NCI-H2107 (cell line): ENCODE results near the gene DOHH.

Source experiments
- DNase-seq: peaks from one replicate; lab custom pipeline; 2025; lab: John Stamatoyannopoulos, UW

Gene DOHH

DNA sequence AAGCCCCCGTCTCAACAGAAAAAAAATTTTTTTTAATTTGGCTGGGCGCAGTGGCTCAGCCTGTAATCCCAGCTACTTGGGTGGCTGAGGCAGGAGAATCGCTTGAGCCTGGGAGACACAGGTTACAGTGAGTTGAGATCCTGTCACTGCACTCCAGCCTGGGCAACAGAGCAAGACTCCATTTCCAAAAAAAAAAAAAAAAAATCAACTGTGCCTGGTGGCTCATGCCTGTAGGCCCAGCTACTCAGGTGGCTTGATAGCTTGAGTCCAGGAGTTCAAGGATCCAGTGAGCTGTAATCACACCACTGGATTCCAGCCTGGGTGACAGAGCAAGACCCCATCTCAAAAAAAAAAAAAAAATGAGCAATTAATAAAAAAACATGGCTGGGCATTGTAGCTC, 1.3 kb upstream of the DOHH start:
- no peak for DNase-seq

DNA sequence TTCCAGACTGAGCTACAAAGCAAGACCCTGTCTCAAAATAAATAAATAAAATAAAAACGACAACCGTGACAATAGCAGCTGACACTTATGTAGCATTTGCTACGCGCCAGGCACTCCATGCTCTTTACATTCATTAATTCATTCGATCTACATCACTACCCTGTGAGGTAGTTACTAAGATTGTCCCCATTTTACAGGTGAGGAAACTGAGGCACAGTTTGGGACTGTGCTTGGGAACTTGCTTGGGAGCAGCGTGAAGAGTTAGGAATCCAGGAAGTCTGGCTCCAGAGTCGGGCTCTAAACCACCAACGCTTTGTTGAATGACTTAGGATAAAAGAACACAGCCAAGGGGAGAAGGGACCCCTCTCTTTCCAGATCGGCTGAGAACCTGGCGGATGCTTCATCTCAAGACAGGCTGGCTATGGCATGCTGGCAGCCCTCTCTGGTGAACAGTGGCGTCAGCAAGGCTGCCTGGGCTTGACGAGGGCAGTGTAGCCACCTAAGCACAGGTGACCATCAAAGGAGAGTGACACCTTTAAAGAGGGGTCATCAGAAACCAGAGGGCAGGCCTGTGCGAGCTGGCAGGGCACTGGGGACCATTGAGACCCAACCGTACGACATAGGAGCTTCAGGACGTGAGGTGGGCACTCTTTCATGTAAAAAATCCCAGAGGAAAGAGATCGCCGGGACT, 591 bp downstream of the DOHH start:
- DNase-seq: no peak

DNA sequence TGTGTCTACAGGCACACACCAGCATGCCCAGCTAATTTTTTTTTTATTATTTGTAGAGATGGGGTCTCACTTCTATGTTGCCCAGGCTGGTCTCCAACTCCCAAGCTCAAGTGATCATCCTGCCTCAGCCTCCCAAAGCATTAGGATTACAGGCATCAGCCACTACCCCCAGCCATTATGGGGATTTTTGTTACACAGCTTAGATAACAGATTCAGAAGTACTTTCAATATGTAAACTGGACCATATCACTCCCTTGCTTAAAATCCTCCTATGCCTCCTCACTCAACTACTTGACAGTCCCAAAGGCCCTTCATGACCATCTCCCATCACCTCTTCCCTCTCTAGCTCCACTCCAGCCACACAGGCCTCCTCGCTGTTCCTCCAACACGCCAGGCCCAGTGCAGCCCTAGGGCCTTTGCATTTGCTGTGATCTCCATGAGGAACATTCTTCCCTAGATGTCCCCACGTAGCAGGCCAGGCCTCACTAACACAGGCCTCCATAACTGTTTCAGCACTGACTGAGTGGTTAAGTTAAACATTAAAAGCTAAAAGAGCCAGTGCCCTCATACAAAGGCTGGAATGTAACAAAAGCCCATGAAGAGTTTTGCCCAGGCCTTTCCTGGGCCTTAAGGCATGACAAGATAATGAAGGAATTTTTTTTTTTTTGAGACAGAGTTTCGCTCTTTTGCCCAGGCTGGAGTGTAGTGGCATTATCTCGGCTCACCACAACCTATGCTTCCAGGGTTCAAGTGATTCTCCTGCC, 2.5 kb downstream of the DOHH start:
- DNase-seq: no peak

DNA sequence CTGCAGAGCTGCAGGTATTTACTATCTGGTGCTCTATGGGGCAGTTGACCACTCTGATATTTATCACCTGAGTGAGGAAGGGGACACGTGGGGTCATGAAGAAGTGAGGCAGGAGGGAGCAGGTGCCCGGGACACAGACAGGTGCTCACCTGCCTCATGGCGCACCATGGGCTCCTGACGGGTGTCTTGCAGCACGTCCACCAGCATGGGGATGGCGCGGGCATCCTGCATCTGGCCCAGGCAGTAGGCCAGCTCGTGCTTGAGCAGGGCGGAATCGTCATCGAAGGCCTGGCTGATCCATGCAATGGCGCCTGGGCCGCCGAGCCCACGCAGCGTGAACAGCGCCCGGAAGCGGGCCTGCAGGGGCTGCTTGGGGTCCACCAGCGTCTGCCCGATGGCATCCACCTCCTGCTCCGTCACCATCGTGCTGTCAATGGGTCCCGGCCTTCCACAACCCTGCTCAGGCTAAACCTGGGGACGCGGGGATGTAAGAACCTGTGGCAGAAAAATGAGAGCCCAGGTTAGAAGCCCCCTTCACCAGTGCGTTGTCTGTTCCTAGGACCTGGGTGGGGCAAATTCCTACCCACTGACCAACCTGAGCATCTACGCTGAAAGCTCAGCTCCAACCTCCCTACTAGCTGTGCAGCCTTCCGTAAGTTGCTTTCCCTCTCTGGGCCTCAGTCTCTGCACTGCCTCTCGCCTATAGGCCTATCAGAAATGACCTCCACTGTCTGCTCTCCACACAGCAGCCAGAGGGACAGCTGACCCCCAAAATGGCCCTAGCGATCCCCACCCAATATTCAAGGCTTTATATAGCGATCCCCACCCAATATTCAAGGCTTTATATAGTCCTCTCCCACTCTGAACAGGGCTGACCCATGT, 3.8 kb downstream of the DOHH start:
- no peak for DNase-seq

DNA sequence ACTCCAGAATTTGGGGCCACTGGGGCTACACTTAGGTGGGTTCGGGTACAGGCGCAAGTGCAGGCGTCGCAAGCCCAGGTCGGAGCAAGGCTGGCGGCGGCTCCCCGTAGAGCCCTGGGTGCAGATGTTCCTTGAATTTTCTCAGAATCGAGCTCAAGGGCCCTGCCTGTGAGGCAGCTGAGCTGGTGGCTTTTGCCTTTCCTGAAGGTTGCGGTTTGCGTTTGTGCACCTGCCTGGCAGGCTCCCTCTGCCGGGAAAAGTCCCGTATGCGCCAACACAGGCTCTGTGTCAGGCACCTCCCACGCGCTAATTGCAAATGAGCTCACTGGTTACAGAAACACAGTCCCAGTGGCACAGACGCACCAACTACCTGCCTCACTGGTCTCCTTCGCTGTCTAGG, 5.9 kb downstream of the DOHH start:
- peak; percentile 87 for DNase-seq

DNA sequence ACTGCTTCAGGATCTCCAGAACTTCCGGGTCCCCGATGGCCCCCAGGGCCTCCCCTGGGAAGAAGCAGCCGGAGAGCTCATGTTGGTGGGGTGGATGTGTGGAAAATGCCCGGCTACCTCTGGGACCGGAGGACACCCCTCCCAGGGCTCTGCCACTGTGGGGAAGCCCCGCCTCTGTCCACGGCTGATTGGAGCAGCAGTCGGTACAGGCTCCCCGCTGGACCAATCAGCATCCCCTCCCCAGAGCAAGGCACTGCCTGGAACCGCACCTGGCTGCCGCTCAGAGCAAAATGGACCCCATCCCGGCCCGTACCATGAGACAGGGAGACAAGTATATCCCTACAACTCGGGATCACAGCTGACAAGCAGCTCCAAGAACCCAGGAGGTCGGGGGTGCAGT, 6.4 kb downstream of the DOHH start:
- DNase-seq: no peak

DNA sequence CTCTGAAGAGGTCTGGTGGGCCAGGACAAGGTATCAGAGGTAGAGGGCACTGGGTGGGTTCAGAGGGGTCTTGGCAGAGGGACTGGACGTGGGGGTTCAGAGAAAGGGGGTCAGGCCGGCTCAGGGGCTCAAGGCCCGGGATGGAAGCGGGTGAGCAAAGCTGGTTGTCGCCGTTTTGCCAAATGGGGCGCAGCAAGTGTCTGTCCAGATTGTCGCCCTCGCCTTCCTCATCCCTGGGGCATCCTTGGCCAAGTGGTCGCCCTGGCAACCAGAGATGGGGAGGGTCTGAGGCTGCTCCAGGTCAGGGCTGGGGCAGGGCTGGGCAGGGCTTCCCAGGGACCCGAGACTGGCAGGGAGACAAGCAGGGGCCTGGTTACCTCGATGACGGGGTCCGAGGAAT, 6.8 kb downstream of the DOHH start:
- DNase-seq: no peak

DNA sequence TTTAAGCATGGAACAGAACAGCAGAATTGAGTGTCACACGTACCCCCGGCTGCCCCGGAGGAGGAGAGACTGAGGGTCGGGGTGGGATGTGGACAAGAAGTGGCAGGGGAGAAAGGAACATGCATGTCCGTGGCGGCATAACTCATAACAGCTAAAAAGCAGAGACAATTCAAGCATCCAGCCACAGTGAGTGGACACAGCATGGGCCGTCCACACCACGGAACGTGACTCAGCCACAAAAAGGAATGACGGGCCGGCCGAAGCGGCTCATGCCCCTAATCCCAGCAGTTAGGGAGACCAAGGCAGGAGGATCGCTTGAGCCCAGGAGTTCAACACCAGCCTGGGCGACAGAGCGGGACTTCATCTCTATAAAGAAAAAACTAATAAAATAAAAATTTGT, 7.6 kb downstream of the DOHH start:
- DNase-seq: no peak

DNA sequence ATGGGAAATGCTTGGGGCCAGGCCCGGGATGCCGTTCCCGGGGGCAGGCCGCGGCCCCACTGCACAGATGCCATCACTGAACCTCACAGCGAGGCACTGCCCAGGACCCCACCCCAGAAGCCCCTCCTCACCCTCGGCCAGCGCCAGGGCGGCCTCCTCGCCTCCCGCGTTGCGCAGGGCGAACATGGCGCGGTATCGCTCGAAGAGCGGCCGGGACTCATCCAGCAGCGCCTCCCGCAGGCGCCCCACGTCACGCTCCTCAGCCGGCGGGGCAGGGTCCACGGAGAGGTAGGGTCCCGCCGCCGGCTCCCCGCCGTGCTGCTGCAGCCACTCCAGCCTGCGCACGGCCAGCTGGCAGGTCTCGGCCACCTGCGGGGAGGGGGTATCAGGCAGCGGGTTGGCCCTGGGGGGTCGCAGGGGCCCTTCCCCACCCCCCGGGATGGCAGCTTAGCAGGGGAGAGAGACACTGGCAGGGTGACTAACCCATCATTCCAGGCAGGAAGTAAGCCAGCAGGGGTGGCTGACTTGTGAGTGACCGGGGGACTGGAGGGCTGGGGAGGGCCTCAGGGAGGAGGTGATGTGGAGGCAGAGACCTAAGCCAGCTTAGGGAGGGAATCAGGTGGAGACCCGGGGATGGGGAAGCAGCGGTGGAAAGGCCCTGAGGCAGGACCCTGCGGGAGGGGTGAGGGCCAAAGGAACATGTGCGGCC, 8.2 kb downstream of the DOHH start:
- no peak for DNase-seq

DNA sequence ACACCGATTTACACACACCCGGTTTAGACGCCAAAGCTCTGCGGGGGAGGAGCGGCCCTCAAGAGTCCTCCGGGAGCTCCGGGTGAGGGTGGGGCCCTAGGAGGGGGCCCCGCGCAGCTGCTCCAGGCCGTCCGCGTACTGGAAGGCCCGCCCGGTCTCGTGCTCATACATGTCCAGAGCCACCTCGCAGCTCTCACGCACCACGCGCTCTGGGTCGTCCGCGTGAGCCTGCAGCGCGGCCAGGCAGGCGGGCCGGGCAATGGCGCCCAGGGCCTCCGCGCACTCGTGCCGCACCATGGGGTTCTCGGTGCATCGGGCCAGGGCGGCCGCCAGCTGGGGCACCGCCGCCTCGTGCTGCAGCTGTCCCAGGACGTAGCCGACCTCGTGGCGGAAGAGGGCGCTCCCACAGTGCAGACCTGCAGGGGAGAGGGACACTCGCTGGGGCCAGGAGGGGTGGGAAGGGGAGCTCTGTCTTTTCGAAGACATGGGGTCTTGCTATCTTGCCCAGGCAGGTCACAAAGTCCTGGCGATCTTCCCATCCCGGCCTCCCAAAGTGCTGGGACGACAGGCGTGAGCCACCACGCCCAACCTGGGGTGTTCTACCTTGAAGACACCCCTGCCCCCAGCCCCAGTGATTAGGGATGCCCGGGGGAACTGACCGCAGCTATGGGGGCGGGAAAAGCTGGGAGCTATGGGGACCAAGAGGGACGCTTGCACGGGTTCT, 8.9 kb downstream of the DOHH start:
- no peak for DNase-seq

DNA sequence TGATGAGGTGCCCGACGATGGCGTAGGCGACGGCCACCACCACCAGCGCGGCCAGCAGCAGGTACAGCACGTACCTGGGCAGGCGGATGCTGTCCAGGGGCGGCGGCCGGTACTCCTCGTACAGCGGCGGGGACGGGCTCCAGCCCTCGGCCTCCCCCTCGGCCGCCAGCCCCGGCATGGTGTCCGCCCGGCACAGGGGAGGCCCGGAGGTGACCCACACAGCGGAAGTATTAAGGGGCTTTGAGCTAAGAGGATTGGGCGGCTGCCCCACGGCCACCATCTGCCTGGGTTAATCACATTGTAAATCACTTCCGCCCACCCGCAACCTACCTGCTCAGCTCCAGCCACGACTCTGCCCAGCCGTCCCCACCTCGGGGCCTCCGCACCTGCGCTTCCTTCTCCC, 17.2 kb downstream of the DOHH start, which contains the start of gene SMIM44:
SMIM44 (minus strand) TSS at position 216 of the 403 bp plus-strand sequence; CDS start at position 178, 38 bp downstream.
- no peak for DNase-seq

DNA sequence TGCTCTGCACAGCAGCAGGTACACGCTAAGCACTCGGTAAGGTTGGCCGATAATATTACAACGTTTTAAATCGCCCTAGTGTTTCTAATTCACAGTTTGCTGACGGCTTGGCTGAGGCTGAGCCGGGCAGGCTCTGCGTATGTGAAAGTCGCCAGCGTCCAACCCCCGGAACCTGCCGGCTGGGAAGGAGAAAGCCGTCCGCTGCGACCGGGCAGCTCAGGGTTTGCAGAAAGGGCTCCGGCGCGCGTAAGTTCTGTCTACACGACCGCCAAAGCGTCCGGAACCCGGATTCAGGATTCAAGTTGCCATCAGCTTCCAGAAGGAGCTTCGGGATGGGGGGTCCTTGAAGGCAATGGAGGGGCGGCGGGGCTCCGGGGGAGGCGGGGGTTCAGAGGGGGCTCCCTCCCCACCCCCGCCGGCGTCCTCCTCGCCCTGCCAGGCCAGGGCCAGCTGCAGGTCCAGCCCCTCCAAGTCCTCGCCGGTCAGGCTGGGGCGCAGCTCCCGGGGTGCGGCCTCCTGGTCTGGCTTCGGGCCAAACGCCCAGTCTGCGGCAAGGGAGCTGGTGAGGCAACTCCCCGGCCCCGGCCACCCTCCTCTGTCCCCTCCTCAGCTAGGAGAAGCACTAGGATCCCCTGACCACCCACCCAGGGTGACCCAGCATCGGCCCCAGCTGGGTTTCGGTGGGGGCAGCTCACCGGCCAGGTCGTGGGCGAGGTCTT, 17.8 kb downstream of the DOHH start:
- DNase-seq: no peak

DNA sequence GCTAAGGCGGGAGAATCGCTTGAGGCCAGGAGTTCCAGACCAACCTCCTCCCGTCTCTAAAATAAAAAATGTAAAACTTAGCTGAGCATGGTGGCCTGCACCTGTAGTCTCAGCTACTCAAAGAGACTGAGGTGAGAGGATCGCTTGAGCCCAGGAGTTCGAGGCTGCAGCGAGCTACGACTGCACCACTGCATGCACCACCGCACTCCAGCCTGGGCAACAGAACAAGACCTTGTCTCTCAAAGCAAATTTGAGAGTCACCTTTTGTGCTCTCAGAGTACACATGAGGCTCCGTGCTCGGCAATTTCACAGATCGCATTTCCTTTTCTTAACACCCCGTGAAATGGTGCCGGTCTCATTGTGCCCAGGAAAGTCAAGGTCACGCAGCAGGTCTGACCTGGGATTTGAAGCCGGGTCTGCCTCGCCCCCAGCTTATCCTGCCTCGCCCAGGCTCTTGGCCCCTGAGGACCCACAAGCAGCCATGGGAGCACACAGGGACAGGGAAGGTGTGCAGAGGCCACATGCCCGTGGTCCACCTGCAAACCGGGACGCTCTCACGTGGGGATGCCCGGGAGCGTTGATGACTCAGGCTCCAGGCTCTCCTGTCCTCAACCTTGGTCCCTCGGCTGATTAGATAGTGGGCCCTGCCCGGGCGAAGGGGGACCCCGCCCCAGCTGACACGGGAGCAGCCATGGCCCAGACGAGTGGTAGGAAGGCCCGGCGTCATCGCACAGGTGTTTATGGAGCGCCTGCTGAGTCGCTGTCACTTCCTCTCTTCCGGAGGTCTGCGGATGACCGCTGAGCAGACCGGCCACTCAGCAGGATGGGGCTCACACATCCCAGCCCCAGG, 19.0 kb downstream of the DOHH start:
- no peak for DNase-seq

DNA sequence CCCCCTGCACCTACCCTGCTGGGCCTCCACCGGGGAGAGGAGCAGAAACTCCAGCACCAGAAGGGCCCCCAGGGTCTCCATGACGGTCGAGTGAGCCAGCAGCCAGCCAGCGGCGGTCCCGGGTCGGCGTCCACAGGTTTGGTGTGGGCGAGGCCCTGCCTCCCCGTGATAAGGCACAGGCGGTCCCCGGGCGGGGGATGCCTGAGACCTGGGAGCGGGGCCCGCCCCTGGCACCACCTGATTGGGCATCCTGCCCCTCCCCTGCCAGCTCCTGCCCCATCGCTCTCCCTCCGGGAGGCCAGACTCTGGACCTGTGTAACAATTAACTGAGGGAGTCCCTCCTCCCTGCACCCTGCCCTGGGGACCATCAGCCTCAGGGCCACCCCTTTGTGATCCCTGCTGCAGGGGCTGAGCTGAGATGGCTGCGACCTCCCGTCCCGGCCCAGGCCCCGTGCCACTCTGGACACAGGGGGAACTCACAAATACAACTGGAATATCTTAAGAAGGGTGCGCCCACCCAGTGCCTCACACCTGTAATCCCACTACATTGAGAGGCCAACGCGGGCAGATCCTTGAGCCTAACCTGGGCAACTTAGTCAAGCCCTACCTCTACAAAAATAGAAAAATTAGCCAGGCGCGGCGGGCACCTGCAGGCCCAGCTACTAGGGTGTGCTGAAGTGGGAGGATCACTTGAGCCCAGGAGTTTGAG, 19.9 kb downstream of the DOHH start, which contains the start of gene SMIM24:
SMIM24 (minus strand) TSS at position 143 of the 709 bp plus-strand sequence; CDS start at position 81, 62 bp downstream.
- no peak for DNase-seq

DNA sequence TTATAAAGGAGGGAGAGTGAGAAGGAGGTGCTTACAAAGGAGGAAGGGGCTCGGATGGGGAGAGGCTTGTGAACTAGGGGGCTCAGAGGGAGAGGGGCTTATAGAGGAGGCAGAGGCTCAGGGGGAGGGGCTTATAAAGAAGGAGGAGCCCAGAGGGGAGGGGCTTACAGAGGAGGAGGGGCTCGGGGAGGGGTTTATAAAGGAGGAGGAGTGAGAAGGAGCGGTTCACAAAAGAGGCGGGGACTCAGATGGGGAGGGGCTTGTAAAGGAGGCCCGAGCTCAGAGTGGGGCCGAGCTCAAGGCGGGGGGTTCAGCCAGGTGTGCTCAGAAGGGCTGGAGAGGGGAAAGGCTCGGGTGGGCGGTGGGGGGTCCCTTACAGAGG, 20.6 kb downstream of the DOHH start:
- no peak for DNase-seq

DNA sequence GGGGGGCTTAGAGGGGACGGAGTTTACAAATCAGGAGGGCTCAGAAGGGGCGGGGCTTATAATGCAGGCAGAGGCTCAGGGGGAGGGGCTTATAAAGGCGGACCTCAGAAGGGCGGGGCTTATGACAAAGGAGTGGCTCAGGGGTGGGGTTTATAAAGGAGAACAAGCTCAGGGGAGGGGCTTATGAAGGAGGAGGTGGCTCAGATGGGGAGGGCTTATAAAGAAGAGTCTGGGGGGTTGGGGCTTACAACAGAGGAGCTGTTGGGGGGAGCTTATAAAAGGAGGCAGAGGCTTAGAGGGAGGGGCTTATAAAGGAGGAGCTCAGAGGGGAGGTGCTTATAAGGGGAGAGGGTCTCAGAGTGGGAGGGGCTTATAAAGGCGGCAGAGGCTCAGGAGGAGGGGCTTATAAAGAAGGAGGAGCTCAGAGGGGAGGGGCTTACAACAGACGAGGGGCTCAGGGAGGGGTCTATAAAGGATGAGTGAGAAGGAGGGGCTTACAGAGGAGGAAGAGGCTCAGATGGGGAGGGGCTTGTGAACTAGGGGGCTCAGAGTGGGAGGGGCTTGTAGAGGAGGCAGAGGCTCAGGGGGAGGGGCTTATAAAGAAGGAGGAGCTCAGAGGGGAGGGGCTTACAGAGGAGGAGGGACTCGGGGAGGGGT, 21.2 kb downstream of the DOHH start:
- DNase-seq: no peak

DNA sequence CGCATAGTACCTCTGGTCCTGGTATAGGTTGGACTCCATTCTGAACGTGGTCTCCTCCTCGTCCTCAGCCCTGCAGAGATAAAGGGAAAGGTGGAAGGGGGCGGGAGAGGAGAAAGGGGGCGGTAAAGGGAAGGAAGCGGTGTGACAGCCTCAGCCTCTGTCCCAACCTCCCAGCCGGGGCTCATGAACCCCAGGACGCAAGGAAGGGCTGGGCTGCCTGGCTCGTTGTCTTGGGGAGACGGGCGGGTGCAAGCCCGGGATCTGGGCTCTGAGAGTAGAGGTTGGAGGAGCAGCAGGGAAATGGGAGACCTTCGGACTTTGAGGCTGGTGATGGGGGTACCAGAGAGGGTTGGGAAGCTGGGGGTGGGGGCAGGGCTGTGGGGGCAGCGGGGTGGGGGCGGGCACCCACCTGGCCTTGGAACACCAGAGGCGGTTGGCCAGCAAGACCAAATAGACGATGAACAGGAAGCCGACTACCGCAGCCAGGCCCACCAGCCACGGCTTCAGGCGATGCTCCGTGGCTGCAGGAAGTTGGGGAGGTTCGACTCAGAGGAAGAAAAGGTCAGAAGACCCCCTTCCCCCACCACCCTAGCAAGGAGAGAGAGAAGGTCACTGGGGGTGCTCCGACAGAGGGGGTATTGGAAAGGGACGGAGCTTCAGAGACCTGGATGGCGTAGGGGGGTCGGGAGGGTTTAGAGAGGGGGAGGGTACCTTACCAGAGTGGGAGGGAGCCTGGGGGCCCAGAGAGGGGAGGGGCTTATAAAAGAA, 21.9 kb downstream of the DOHH start:
- DNase-seq: no peak

DNA sequence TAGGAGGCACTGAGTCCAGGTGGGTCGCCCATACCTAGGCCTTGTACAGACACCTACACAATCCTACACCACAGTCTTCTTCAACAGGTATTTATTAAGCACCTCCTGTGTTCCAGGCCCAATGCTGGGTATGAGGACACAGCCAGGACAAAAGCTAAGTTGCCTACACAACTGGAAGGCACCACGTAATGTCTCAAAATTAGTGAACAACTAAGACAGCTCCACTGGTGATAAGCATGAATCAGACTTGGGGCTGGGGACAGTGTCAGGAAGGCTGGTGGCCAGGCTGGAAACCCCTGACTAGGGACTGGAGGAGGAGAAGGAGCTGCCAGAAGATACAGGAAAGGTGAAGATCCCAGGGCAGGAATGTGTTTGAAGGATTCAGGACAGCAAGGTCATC, 22.5 kb downstream of the DOHH start:
- no peak for DNase-seq
